Memory B cell (primary cell): ENCODE results near the gene PARS2.

Experiments used
- ATAC-seq: fragments of 150-1000 bp; cut with Tn5 transposase; 2 replicates; pipeline ENCODE4 v1.10.0; 2021; ENCODE audit warnings: low read depth, mild to moderate bottlenecking, moderate library complexity
- DNase-seq, 2 donors: peaks; one replicate each; pipeline ENCODE4 v3.0.0; 2022; ENCODE audit warnings: low spot score in 2 of 2
- H3K27ac Mint-ChIP-seq: one replicate; pipeline ENCODE4 v1.8.0; 2022; ENCODE audit warnings: mild to moderate bottlenecking, moderate library complexity, mixed read lengths
- H3K27me3 Mint-ChIP-seq: one replicate; pipeline ENCODE4 v1.8.0; 2022; ENCODE audit warnings: mixed read lengths
- H3K36me3 Mint-ChIP-seq: one replicate; pipeline ENCODE4 v1.8.0; 2022; ENCODE audit warnings: mild to moderate bottlenecking, mixed read lengths
- H3K4me1 Mint-ChIP-seq: one replicate; pipeline ENCODE4 v1.8.0; 2022; ENCODE audit warnings: mixed read lengths
- H3K4me3 Mint-ChIP-seq: one replicate; pipeline ENCODE4 v1.8.0; 2022; ENCODE audit warnings: mild to moderate bottlenecking, moderate library complexity, mixed read lengths
- H3K9me3 Mint-ChIP-seq: one replicate; pipeline ENCODE4 v1.8.0; 2022; ENCODE audit warnings: mixed read lengths

Gene PARS2

GRCh38 chr1:54714881-54715492 lies 49.3 kb downstream of the PARS2 start:
- DNase-seq (no peak), ATAC-seq (no peak)
- Mint-ChIP-seq H3K27me3 (peaks cover 2% of the 10 kb centered on the region), H3K27ac (peak overlapping the region; percentile 71), H3K36me3 (peaks cover 11% of the 10 kb centered on the region), H3K4me3 (peak overlapping the region; percentile 91), H3K4me1 (peaks cover 16% of the 10 kb centered on the region), H3K9me3 (peaks cover 2% of the 10 kb centered on the region)

DNA sequence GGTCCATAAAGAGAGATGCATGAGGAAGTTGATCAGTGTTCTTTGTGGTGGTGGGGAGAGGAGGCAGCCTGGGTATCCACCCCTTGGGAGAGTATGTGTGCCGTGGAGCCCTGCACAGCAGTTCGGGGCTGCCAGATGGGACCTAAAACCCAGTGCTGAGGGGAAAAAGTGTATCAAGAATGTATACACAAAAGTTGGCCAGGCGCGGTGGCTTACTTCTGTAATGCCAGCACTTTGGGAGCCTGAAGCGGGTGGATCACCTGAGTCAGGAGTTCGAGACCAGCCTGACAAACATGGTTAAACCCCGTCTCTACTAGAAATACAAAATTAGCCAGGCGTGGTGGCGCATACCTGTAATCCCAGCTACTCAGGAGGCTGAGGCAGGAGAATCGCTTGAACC lies 52.8 kb downstream of the PARS2 start:
- no peak overlapping the region for H3K4me3 Mint-ChIP-seq
- peaks cover 10% of the 10 kb centered on the region for H3K4me1 Mint-ChIP-seq
- peaks cover 6% of the 10 kb centered on the region for H3K27me3 Mint-ChIP-seq
- DNase-seq (no peak), ATAC-seq (no peak)
- peaks cover 2% of the 10 kb centered on the region for H3K9me3 Mint-ChIP-seq
- no peak overlapping the region for H3K27ac Mint-ChIP-seq
- H3K36me3 Mint-ChIP-seq, result no peaks in the 10 kb centered on the region

DNA sequence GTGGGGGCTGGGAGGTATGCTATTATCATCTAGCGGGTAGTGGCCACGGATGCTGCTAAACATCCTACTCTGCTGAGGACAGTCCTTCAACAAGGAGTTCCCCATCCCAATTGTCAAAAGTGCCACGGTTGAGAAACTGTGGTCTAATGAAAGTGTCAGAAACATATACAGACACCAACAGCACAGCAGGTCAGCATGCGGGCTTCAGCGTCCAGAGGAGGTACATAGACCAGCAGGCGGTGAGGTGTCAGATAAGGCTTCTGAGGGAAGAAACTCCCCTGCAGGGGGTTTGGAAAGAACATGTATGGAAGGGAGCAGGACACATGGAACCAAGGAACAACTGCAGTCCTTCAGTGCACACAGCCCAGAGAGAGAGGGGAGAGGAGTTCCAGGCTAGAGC lies 53.5 kb downstream of the PARS2 start:
- Mint-ChIP-seq H3K36me3 (no peaks in the 10 kb centered on the region), H3K9me3 (peaks cover 2% of the 10 kb centered on the region), H3K4me3 (no peak overlapping the region), H3K4me1 (peaks cover 5% of the 10 kb centered on the region), H3K27me3 (peaks cover 6% of the 10 kb centered on the region), H3K27ac (no peak overlapping the region)
- no peak for ATAC-seq
- DNase-seq, result no peak

DNA sequence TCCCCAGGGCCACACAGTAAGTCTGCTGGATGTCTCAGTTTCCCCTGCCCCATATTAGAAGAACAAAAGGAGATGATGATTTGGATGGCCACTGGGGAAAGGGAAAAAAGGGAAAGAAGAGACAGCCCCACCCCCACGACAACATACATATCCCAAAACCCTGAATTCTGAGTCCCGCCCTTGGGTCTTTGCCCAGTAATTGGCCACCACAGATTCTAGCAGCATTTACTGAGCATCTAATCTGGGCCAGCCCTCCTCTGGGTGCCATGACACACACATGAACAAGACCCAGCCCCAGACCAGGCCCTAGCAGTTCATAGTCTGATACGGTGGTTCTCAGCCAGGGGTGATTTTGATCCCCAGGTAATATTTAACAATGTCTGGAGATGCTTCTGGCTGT lies 53.9 kb downstream of the PARS2 start:
- H3K4me1 Mint-ChIP-seq, result peaks cover 5% of the 10 kb centered on the region
- peaks cover 2% of the 10 kb centered on the region for H3K9me3 Mint-ChIP-seq
- ATAC-seq (no peak), DNase-seq (no peak)
- no peak overlapping the region for H3K27ac Mint-ChIP-seq
- peaks cover 8% of the 10 kb centered on the region for H3K27me3 Mint-ChIP-seq
- no peak overlapping the region for H3K4me3 Mint-ChIP-seq
- H3K36me3 Mint-ChIP-seq, result no peaks in the 10 kb centered on the region

GRCh38 chr1:54709547-54710292 lies 54.6 kb downstream of the PARS2 start:
- no peaks in the 10 kb centered on the region for H3K4me1 Mint-ChIP-seq
- no peak overlapping the region for H3K4me3 Mint-ChIP-seq
- no peaks in the 10 kb centered on the region for H3K9me3 Mint-ChIP-seq
- H3K36me3 Mint-ChIP-seq, result no peaks in the 10 kb centered on the region
- DNase-seq, result no peak
- H3K27me3 Mint-ChIP-seq, result peaks cover 11% of the 10 kb centered on the region
- no peak for ATAC-seq
- H3K27ac Mint-ChIP-seq, result no peak overlapping the region

DNA sequence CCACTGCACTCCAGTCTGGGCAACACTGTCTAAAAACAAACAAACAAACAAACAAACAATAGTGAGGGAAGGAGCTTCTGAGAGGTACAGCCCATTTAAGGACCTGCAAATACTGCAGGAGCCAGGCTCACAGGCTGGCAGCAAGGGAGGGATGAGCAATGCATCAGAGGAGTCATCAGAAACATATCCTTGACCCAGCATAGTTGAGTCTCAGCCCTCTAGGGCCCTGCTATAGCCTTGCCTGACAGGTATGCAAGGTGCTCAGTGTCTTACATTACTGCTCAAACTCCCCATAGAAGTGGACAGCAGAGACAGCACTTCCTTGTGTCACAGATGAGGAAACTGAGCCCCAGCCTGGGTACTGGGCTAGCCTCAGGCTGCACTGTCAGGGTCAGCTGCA lies 55.9 kb downstream of the PARS2 start:
- Mint-ChIP-seq H3K27ac (no peak overlapping the region), H3K36me3 (no peaks in the 10 kb centered on the region), H3K4me3 (no peak overlapping the region), H3K9me3 (no peaks in the 10 kb centered on the region), H3K4me1 (no peaks in the 10 kb centered on the region), H3K27me3 (peaks cover 13% of the 10 kb centered on the region)
- DNase-seq (no peak), ATAC-seq (no peak)
